Esophagus squamous epithelium (tissue), 5 donors: ENCODE measurements around the gene STAG1. TPM values are rescaled to one million over a fixed set of nuclear protein-coding genes. Genes with fewer than 3 reads are reported as not detected.
"Not testable (repeated sequence)": the region's sequence is repeated elsewhere in the genome, so short reads cannot be mapped to it uniquely, and the experiment has no call there.

Experiments used
- DNase-seq: peaks from one replicate; lab custom pipeline; 2025; lab: John Stamatoyannopoulos, UW
- H3K27ac ChIP-seq, 4 donors: fragments of 200-600 bp; sonication (generic); one replicate each; pipeline ENCODE4 v1.5.1; 2016 to 2019; ENCODE audit warnings: mild to moderate bottlenecking in 1 of 4
- H3K27me3 ChIP-seq, 4 donors: fragments of 200-600 bp; sonication (generic); 1 replicate in 3 of 4; 2 replicates in 1 of 4; pipeline versions ENCODE4 v1.5.1 to v1.6.0; 2017 to 2021; ENCODE audit warnings: antibody characterized with exemption in 1 of 4
- H3K36me3 ChIP-seq, 3 donors: fragments of 200-600 bp; sonication (generic); one replicate each; pipeline ENCODE4 v1.5.1; 2016 to 2019
- H3K4me1 ChIP-seq, 3 donors: fragments of 200-600 bp; sonication (generic); one replicate each; pipeline ENCODE4 v1.5.1; 2017 to 2019
- H3K4me3 ChIP-seq, 4 donors: fragments of 200-600 bp; sonication (generic); 1 replicate in 3 of 4; 2 replicates in 1 of 4; pipeline ENCODE4 v1.5.1; 2016 to 2019; ENCODE audit warnings: mild to moderate bottlenecking in 2 of 4, moderate library complexity in 1 of 4
- H3K9me3 ChIP-seq, 3 donors: fragments of 200-600 bp; sonication (generic); one replicate each; pipeline ENCODE4 v1.5.1; 2016 to 2019
- POLR2A ChIP-seq, 4 donors: fragments of 450-650 bp; IDR thresholded peaks; one replicate each; pipeline ENCODE4 v1.6.1; 2017; ENCODE audit warnings: antibody characterized with exemption in 4 of 4, mild to moderate bottlenecking in 4 of 4, moderate library complexity in 3 of 4
- WGBS, 2 donors: methylation state at CpG; one replicate each; pipeline ENCODE4 v1.1.5; 2018; 5-methylcytosine and 5-hydroxymethylcytosine counted together
- intact Hi-C: fragments of 100-400 bp; cut with DNase I; formaldehyde crosslinking; loops from one replicate; pipeline ENCODE4 v1.15.0; 2022
- total RNA-seq, 4 donors: library from RNA; depleted of rRNA; stranded (reverse); fragments of >200 nt; gene quantifications; one replicate each; pipeline ENCODE4 v1.1.0, GENCODE V29; 2016
- TF ChIP-seq, protein P1 (sequence below), 6 experiments: fragments of 450-650 bp in 4 of 6; fragments of 200-600 bp in 2 of 6; sonication (generic) in 2 of 6; IDR thresholded peaks; one replicate each; pipeline ENCODE4 v1.5.1; 2016 to 2019; ENCODE audit warnings: antibody characterized with exemption in 6 of 6, mild to moderate bottlenecking in 4 of 6, moderate library complexity in 4 of 6
- donor health status: DM: yes; HTN: yes; CAD: no.

Gene STAG1
- total RNA-seq, 4 donors from 2014 or later, result 10.9 to 42.9 (median 24.9) TPM

DNA sequence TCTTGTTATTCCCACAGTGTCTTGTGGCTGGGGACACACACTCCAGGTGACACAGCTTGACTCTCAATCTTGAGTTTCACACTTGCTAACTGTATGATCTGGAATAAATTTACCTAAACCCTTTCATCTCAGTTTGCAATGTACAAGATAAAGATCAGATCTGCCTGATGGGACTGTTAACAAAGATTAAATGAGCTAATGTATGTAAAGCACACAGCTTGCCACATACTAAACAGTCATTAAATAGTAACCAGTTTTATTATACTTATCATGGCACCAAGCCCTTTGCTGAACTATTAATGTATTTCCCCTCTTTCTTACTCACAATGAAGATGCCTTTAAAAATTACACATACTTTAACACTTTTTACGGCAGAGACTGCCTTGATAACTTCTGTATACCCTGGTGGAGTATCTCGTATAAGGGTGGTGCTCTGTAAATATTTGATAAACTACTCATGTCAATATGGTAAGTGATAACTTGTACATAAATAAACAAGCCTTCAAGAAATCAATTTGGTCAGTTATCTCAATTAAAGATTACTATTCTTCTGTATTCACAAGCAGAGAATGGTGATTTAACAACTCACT is 184.5 kb downstream of the STAG1 start:
- Histone ChIP-seq H3K9me3 (no peaks in the 10 kb centered on the region), H3K27ac (no peak overlapping the region), H3K27me3 (no peaks in the 10 kb centered on the region), H3K4me1 (no peaks in the 10 kb centered on the region), H3K36me3 (peaks cover 0 to 22% (median 0%) of the 10 kb centered on the region in 3 donors), H3K4me3 (no peak overlapping the region)
- intact Hi-C loops, result no loop called here
- WGBS, 2 donors, result 88 to 91% methylated on average over 2 of the region's 2 CpGs
- TF ChIP-seq, protein P1, sequence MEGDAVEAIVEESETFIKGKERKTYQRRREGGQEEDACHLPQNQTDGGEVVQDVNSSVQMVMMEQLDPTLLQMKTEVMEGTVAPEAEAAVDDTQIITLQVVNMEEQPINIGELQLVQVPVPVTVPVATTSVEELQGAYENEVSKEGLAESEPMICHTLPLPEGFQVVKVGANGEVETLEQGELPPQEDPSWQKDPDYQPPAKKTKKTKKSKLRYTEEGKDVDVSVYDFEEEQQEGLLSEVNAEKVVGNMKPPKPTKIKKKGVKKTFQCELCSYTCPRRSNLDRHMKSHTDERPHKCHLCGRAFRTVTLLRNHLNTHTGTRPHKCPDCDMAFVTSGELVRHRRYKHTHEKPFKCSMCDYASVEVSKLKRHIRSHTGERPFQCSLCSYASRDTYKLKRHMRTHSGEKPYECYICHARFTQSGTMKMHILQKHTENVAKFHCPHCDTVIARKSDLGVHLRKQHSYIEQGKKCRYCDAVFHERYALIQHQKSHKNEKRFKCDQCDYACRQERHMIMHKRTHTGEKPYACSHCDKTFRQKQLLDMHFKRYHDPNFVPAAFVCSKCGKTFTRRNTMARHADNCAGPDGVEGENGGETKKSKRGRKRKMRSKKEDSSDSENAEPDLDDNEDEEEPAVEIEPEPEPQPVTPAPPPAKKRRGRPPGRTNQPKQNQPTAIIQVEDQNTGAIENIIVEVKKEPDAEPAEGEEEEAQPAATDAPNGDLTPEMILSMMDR (IDR thresholded peaks at IDR 0.05), result no peak
- TF ChIP-seq POLR2A (IDR thresholded peaks at IDR 0.05), result no peak
- no peak for DNase-seq

GRCh38 chr3:136564962-136565361 is 187.2 kb downstream of the STAG1 start:
- WGBS, 2 donors, result 94 to 96% methylated on average over 1 of the region's 1 CpG
- DNase-seq, H3K27ac ChIP-seq, intact Hi-C loops, H3K4me3 ChIP-seq, H3K27me3 ChIP-seq, H3K4me1 ChIP-seq, H3K9me3 ChIP-seq: not testable (repeated sequence)
- peaks cover 0 to 25% (median 0%) of the 10 kb centered on the region in 3 donors for H3K36me3 ChIP-seq

- 79 to 89% methylated on average over 9 of the region's 9 CpGs for WGBS, 2 donors
- intact Hi-C loops, result no loop called here
- peaks cover 0 to 7% (median 0%) of the 10 kb centered on the region in 3 donors for H3K4me1 ChIP-seq
- H3K9me3 ChIP-seq, result no peaks in the 10 kb centered on the region
- no peak for DNase-seq
- H3K27me3 ChIP-seq, result no peaks in the 10 kb centered on the region
- TF ChIP-seq POLR2A (IDR thresholded peaks at IDR 0.05), result no peak
- TF ChIP-seq, protein P1 (IDR thresholded peaks at IDR 0.05), result no peak
- no peak overlapping the region for H3K4me3 ChIP-seq
- peaks cover 0 to 14% (median 0%) of the 10 kb centered on the region in 3 donors for H3K36me3 ChIP-seq
- no peak overlapping the region for H3K27ac ChIP-seq
Measured at GRCh38 chr3:136562026-136562425, 190.2 kb downstream of the STAG1 start.

- DNase-seq, result no peak
- 22 to 49% methylated on average over 2 of the region's 2 CpGs for WGBS, 2 donors
- Histone ChIP-seq H3K36me3 (peaks cover 0 to 6% (median 0%) of the 10 kb centered on the region in 3 donors), H3K4me3 (no peak overlapping the region), H3K9me3 (no peaks in the 10 kb centered on the region), H3K4me1 (peaks cover 0 to 7% (median 0%) of the 10 kb centered on the region in 3 donors), H3K27me3 (no peaks in the 10 kb centered on the region), H3K27ac (no peak overlapping the region)
- intact Hi-C loops, result no loop called here
- TF ChIP-seq, protein P1 (IDR thresholded peaks at IDR 0.05), result no peak
- no peak for TF ChIP-seq POLR2A (IDR thresholded peaks at IDR 0.05)
Measured at GRCh38 chr3:136559896-136560295, 192.3 kb downstream of the STAG1 start.

DNA sequence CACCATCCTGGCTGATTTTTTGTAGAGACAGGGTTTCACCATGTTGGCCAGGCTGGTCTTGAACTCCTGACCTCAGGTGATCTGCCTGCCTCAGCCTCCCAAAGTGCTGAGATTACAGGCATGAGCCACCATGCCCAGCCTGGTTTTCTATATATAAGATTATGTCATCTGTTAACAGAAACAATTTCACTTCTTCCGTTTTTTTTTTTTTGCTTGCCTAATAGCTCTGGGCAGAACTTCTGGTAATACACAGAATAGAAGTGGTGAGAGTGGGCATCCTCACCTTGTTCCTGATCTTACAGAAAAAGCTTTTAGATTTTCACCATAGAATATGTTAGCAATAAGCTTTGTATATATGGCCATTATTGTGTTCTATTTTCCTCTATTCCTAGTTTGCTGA is 202.7 kb downstream of the STAG1 start:
- H3K4me1 ChIP-seq, H3K27me3 ChIP-seq, H3K9me3 ChIP-seq, intact Hi-C loops, H3K36me3 ChIP-seq, DNase-seq, H3K4me3 ChIP-seq, H3K27ac ChIP-seq: not testable (repeated sequence)
- WGBS, 2 donors, result 50 to 57% methylated on average over 1 of the region's 1 CpG

DNA sequence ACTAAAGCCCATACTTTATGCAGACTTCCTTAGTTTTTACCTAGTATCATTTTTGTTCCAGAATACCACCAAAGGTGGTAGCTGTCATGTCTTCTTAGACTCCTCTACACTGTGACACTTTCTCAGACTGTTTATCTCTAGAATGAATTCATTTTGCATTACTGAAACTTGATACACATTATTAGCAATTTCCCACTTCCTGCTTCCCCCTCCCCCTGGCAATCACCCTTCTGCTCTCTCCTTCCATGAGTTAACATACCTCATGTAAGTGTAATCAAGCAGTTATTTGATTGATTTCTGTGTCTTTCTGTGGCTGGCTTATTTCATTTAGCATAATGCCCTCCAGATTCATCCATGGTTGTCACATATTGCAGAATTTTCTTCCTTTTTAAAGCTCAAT is 204.9 kb downstream of the STAG1 start:
- no peak for TF ChIP-seq POLR2A (IDR thresholded peaks at IDR 0.05)
- TF ChIP-seq, protein P1 (IDR thresholded peaks at IDR 0.05), result no peak
- Histone ChIP-seq H3K9me3 (no peaks in the 10 kb centered on the region), H3K27ac (no peak overlapping the region), H3K27me3 (no peaks in the 10 kb centered on the region), H3K4me3 (no peak overlapping the region), H3K4me1 (no peaks in the 10 kb centered on the region), H3K36me3 (peaks cover 0 to 8% (median 0%) of the 10 kb centered on the region in 3 donors)
- no peak for DNase-seq
- intact Hi-C loops, result no loop called here
